GM18498 (cell line): ENCODE data around the gene DLX3.

Experiments used
- ATAC-seq: cut with Tn5 transposase; IDR thresholded peaks from one replicate; pipeline ENCODE4 v1.9.1; 2021; ENCODE audit warnings: mild to moderate bottlenecking, moderate library complexity; ENCODE audit not compliant: unreplicated experiment

The DLX3 gene

DNA sequence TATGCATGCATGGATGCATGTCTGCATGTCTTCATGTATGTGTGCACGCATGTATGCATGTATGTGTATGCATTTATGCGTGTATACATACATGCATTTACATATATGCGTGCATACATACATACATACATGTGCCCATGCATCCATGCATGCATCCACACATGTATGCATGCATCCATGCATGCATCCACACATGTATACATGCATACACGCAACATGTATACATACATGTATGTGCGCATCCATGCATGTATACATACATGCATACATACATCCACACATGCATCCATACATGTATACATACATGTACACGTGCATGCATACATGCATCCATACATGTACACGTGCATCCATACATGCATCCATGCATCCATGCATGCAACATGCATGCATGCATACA, 29.8 kb upstream of the DLX3 start:
- no peak for ATAC-seq

DNA sequence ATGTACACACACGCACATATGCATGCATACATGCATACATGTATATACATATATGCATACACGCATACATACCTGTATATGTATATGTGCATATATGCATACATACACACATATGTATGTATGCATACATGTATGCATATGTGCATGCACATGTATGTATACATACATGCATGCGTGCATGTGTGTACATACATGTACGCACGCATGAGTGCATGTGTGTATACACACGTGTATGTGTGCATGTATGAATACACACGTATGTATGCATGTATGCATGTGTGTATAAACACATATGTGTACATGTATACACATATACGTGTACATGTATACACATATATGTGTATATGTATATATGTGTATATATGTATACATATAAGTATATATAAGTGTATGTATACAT, 28.5 kb upstream of the DLX3 start:
- no peak for ATAC-seq

- no peak for ATAC-seq
Measured at GRCh38 chr17:50022463-50023130, 27.6 kb upstream of the DLX3 start.

- ATAC-seq: no peak
Measured at GRCh38 chr17:50021681-50022370, 26.8 kb upstream of the DLX3 start.

DNA sequence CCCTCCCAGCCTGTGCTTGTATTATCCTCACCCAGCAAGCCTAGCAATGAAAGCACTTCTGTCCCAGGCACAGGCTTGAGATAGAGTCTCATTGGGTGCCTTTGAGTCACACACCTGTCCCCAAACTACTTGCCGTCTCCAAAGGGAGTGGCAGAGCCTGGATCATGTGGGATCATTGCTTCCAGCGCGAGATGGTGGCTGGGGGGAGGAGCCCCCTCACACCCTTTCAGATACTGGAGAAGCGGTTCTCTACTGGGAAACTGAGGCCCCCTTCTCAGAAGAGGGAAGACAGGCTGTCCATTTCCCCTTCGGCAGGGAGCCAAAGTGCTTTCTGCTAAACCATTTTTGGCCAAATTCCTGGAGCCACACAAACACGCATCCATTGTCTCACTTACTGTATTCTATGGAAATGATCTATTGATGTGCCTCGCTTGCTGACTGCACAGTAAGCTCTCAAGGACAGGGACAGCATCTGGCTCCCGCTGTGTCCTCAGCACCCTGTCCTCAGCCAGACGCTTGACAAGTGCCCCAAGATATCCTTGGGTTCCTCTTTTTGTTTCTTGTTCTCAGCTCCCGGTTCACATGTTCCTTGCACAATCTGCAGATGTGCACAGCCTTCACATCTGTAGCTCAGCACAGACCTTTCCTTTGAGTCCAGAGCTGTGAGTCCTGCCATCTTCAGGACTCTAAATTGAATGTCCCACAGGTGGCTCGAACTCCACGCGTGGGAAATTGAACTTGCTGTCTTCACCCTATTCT, 26.0 kb upstream of the DLX3 start:
- no peak for ATAC-seq

- no peak for ATAC-seq
Measured at GRCh38 chr17:50018909-50019308, 23.9 kb upstream of the DLX3 start.

- ATAC-seq: no peak
Measured at GRCh38 chr17:50015146-50015545, 20.1 kb upstream of the DLX3 start.

- no peak for ATAC-seq
Measured at GRCh38 chr17:50014471-50015088, 19.6 kb upstream of the DLX3 start.

GRCh38 chr17:50013079-50013478, 18.1 kb upstream of the DLX3 start:
- ATAC-seq: no peak

GRCh38 chr17:50009282-50009681, 14.3 kb upstream of the DLX3 start:
- ATAC-seq: no peak

DNA sequence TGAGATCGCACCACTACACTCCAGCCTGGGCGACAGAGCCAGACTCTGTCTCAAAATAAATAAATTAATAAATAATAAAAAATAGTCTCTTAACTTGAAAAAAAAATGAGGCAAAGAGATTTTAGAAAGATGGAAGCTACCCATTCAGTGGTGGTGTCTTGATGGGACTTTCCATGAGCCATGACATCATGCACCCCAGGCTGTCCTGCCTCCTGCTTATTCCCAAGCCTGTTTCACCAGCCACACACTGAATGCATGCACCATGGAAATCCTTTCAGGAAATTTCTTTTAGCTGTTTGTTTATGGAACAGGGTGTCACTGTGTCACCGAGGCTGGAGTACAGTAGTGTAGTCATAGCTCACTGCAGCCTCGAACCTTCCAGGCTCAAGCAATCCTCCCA, 8.9 kb upstream of the DLX3 start:
- no peak for ATAC-seq

DNA sequence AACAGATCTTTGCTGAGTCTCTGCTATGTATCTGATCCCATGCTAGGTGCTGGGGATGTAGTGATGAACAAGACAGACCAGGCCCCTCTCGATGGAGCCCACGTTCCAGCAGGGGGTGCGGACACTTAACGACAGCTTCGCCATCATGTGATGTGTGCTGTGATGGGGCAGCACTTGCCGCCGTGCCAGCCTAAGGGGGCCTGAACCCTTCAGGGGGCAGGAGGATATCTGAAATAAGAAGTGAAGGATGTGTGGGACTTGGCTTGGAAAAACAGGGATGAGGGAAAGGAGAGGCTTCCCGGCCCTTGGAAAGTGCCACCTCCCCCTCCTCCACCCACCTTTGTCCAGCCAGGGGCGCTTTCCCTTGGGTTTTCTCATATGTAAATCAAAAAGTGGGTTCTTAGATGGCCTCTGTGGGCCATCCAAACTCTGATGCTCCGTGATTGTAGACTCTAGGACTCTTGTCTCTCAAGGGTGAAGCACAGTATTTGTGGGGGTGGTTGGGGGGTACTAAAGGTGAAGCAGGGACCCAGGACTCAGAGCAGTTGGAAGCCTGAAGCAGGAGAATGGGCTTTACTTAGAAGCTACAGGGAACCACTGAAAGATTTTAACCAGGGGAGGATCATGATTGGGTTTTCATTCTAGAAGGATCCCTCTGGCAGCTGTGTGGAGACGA, 4.0 kb upstream of the DLX3 start:
- ATAC-seq: no peak

- peak; percentile 71 for ATAC-seq
Measured at GRCh38 chr17:49997773-49998703, 3.0 kb upstream of the DLX3 start.

DNA sequence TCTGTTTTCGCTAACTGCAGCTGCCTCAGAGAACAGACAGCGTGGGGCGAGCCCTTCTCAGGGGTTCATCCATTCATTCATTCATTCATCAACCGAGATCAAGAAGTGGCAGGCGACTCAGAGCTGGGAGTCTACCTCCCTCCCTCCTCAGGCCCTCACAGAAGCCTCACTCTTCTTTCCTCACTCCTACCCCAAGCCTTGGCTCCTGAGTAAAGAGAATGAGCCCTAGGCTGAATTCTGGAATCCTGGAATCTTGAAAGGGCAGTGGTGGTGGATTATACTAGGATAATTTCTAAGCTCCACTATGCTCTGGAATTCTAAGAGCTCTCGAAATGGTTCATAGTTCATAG, 2.3 kb upstream of the DLX3 start:
- ATAC-seq: no peak

DNA sequence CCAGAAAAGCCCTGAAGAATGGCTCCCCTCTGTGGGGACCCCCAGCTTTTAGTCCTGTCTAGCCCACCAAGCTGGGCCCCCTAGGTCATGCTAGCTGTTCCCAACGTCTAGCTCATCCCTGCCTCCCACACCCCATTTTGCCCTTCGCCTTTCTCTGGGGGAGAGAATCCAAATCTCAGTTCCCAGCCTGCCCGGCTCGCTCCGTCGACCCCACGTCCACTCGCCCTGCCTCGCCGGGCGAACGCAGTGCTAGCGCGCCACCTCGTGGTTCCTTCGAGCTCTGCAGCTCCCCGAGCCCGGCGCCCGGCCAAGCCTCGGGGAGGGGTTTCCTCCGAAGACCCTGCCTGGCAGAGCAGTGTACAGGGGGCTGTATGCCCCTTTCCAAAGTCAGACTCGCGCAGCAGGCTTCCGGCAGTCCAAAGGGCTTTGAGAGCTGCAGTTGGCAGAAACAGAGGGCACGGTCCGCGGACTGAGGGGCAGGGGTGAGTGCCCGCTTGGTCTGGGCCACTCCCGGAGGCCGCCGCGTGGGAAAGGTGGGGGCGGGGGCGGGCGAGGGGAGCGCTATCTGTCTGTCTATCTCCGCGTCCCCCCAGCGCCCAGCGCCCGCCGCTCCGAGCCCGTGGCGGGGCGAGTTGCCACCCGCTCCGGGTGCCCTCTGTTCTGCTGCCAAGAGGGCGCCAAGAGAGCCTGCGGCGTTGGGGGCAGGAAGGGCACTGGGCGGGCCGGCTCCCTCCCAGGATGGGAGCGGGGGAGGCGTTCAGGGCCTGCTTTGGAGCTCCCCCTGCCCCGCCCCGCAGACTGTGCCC, 1.7 kb upstream of the DLX3 start:
- ATAC-seq: no peak

- ATAC-seq: no peak
Measured at GRCh38 chr17:49996121-49996494, 1.1 kb upstream of the DLX3 start.

DNA sequence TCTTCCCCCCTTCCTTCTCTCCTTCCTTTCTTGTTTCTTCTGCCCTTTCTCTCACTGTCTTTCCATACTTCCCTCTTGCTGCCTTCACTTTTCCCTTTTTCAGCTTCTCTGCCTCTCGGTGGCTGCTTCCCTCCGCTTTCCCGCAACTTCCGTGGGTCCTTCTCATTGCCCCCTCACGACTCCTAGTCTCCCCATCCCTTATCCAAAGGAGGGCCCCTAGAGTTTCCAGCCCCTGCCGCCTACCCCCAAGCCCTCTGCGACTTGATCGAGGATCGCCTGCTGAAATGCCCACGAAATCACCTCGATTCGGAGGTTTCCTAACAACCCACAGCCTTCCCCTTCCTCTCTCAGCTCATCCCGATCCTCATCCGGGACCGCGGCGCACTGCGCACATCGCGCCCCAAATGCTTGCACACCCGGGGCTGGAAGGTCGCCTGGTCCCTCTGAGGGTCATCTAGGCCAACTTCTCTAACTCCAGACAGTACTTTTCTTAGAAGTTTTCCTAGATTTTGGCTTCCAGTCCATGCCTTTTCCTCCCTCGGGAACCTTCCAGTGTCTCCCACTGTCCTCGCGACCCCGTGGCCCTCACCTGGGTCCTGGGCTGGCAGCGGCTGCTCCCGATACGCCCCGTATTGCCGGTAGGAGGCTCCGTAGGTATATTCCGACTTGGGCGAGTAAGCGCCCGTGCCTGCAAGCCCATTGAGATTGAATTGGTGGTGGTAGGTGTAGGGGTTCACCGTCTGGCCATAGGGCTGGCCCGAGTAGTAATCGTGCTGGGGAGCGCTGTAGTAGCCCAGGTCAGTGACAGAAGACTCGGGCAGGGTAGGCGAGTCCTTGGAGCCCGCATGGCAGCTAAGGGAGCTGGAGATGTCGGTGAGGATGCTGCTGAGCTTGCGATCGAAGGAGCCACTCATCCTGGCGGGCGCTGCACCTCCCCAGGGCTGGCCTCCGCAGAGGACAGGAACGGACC, 654 bp downstream of the DLX3 start:
- no peak for ATAC-seq

GRCh38 chr17:49993423-49994060, 1.5 kb downstream of the DLX3 start:
- no peak for ATAC-seq
